Pancreas (tissue), 10 donors: ENCODE results near the gene FOXRED2. TPM values are rescaled to one million over a fixed set of nuclear protein-coding genes. Genes with fewer than 3 reads are reported as not detected.
"Not testable (repeated sequence)": the region's sequence is repeated elsewhere in the genome, so short reads cannot be mapped to it uniquely, and the experiment has no call there.

ENCODE experiments used
- ATAC-seq, 4 donors: fragments of 200-7000 bp; cut with Tn5 transposase; one replicate each; pipeline versions ENCODE4 v1.8.0 to v1.9.1; 2020; ENCODE audit warnings: mild to moderate bottlenecking in 4 of 4, moderate library complexity in 4 of 4
- DNase-seq, 6 donors: peaks; one replicate each; pipeline ENCODE4 v3.0.0-alpha.2; 2020
- FAIRE-seq: peaks from 2 replicates; lab custom pipeline; 2012; peaks lifted over from hg19 to GRCh38; lab: Jason Lieb, UNC
- H3K27ac ChIP-seq, 4 donors: fragments of 200-600 bp; sonication (generic); 1 replicate in 3 of 4; 2 replicates in 1 of 4; pipeline versions ENCODE4 v1.5.0 to v1.8.0; 2020
- H3K27me3 ChIP-seq, 4 donors: fragments of 200-600 bp; one replicate each; pipeline ENCODE4 v1.8.0; 2021
- H3K36me3 ChIP-seq, 3 donors: fragments of 200-600 bp; sonication (generic) in 1 of 3; one replicate each; pipeline versions ENCODE4 v1.5.0 to v1.8.0; 2020 to 2021
- H3K4me1 ChIP-seq, 3 donors: fragments of 200-600 bp; one replicate each; pipeline ENCODE4 v1.8.0; 2021
- H3K4me3 ChIP-seq, 4 donors: fragments of 200-600 bp; sonication (generic) in 2 of 4; one replicate each; pipeline versions ENCODE4 v1.5.0 to v1.8.0; 2020 to 2021
- H3K9me3 ChIP-seq, 4 donors: fragments of 200-600 bp; one replicate each; pipeline ENCODE4 v1.8.0; 2021
- WGBS, 2 donors: extraction: QIAGEN DNeasy Blood & Tissue Kit; methylation state at CpG; one replicate each; pipeline ENCODE4 v1.1.7; 2013; 5-methylcytosine and 5-hydroxymethylcytosine counted together
- intact Hi-C, 3 donors: fragments of 100-400 bp; cut with DNase I; formaldehyde crosslinking; loops; one replicate each; pipeline versions ENCODE4 v1.11.1 to v1.14.2; 2022
- polyA plus RNA-seq, 2 donors: library from polyadenylated mRNA; stranded (reverse); fragments of 200-250 nt; gene quantifications; one replicate each; pipeline ENCODE4 v1.2.3, GENCODE V29; 2013
- total RNA-seq, 6 donors: library from RNA; stranded (reverse); fragmentation: NEBNext Ultra II Directional in 4 of 6; extraction: Animal tissue kit (Norgen Biotek cat#: 25700) in 4 of 6; gene quantifications; one replicate each; pipeline versions ENCODE4 v1.2.1 to v1.2.4, GENCODE V29; 2021 to 2023
- TF ChIP-seq, protein P1 (sequence below), 4 donors: fragments of 200-600 bp; sonication (generic) in 3 of 4; IDR thresholded peaks; one replicate each; pipeline versions ENCODE4 v1.5.0 to v1.8.0; 2021; ENCODE audit warnings: antibody characterized with exemption in 4 of 4
- donor health status: healthy with polysubstance abuse.
- donor health status: DM: no; HTN: no; CAD: no; lungs with moderate emphysema.
- donor health status: DM: no; HTN: no; CAD: no.
- donor health status: control.
- donor health status: control.
- donor health status: Bipolar disorder and iron deficiency.
- donor health status: DM: yes; HTN: yes; CAD: no.
- donor health status: DM: no; HTN: no; CAD: no.
- donor health status: DM: no; HTN: no; CAD: no.
- donor health status: DM: yes; HTN: yes; CAD: no.

FOXRED2 gene
- total and polyA plus RNA-seq, 8 donors: 2.0 to 6.0 (median 4.7) TPM

DNA sequence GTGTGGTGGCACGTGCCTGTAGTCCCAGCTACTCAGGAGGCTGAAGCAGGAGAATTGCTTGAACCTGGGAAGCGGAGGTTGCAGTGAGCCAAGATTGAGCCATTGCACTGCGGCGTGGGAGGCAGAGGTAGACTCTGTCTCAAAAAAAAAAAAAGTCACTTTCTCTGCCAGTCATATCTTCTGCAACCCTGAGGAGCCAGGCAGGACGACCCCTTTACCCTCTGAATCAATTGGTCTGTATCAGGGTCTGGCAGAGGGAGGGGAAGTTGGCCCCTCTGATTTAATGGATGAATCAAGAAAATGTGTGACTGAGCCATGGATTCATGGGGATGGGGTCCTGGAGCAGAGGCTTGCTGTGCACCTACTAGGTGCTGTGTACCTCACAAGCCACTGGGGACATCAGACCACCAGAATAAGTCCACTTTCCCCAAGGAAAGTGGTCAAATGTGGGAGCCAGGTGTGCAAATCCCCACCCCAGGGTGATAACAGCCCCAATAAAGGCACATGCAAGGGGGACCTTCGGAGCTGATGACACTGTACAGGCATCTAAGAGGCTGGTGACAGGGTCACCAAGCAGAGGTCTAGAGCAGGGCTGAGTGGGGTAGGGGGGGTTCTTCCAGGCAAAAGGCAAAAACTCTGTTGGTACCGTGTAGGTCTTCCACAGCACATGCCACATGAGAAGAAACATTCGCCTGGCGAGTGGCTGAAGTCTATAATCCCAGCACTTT is 54.4 kb downstream of the FOXRED2 start:
- peaks cover 20 to 63% (median 26%) of the 10 kb centered on the region in 3 donors for H3K4me1 ChIP-seq
- H3K27ac ChIP-seq: peak overlapping the region; percentile 73 to 98 (median 84)
- DNase-seq (no peak), FAIRE-seq (no peak), ATAC-seq (no peak)
- intact Hi-C loops: loop anchor here in 1 of 3 donors (10.0 kb wide), 1 partner anchor 48 kb away; no protein-coding TSS in a partner anchor
- 56 to 59% methylated on average over 9 of the region's 9 CpGs for WGBS, 2 donors
- no peaks in the 10 kb centered on the region for H3K36me3 ChIP-seq
- no peaks in the 10 kb centered on the region for H3K27me3 ChIP-seq
- H3K4me3 ChIP-seq: no peak overlapping the region
- no peaks in the 10 kb centered on the region for H3K9me3 ChIP-seq
- TF ChIP-seq, protein P1, sequence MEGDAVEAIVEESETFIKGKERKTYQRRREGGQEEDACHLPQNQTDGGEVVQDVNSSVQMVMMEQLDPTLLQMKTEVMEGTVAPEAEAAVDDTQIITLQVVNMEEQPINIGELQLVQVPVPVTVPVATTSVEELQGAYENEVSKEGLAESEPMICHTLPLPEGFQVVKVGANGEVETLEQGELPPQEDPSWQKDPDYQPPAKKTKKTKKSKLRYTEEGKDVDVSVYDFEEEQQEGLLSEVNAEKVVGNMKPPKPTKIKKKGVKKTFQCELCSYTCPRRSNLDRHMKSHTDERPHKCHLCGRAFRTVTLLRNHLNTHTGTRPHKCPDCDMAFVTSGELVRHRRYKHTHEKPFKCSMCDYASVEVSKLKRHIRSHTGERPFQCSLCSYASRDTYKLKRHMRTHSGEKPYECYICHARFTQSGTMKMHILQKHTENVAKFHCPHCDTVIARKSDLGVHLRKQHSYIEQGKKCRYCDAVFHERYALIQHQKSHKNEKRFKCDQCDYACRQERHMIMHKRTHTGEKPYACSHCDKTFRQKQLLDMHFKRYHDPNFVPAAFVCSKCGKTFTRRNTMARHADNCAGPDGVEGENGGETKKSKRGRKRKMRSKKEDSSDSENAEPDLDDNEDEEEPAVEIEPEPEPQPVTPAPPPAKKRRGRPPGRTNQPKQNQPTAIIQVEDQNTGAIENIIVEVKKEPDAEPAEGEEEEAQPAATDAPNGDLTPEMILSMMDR (IDR thresholded peaks at IDR 0.05): no peak

DNA sequence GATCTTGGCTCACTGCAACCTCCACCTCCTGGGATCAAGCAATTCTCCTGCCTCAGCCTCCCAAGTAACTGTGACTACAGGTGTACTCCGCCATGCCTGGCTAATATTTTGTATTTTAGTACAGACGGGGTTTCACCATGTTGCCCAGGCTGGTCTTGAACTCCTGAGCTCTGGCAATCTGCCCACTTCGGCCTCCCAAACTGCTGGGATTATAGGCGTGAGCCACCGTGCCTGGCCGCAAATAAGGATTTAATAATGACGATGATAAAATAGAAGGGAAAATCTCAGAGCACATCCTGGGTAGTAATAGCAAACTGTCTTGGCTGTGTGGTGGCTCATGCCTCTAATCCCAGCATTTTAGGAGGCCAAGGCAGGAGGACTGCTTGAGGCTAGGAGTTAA is 55.9 kb downstream of the FOXRED2 start:
- Histone ChIP-seq H3K27ac (peak overlapping the region; percentile 57 to 98 (median 83)), H3K4me1 (peaks cover 20 to 60% (median 26%) of the 10 kb centered on the region in 3 donors)
- not testable (repeated sequence) for FAIRE-seq, ATAC-seq, H3K36me3 ChIP-seq, H3K9me3 ChIP-seq, H3K27me3 ChIP-seq, H3K4me3 ChIP-seq
- peak in 2 of 6 donors; percentile 53 to 67 for DNase-seq
- WGBS, 2 donors: 81 to 83% methylated on average over 7 of the region's 7 CpGs
- intact Hi-C loops: loop anchor here in 1 of 3 donors (10.0 kb wide), 1 partner anchor 46 kb away; no protein-coding TSS in a partner anchor

DNA sequence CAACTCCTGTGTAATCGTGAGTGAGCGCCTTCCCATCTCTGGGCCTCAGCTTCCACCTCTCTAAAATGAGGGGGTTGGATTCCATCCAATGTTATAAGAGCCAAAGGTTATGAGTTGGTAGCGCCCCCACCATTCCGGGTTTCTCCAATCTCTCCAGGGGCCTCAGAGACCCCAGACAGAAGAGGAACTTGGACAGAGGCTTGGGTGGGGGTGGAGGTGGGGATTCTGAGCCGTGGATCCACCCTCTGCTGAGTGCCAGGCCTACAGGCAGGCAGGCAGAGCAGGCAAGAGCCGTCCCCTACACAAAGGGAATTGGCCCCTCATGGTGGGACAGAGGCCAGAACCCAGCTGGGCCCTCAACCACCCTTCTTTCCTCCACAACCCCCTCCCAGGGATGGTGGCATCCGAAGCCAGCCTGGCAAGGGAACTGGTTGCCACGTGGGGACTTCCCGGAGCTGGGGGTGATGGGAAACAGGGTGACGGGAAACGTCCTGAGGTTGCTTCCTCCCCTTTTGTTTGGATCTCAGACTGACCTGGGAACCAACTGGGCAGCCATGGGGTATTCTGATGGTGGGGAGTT is 57.2 kb downstream of the FOXRED2 start:
- Histone ChIP-seq H3K9me3 (no peaks in the 10 kb centered on the region), H3K36me3 (no peaks in the 10 kb centered on the region), H3K4me1 (peaks cover 15 to 52% (median 17%) of the 10 kb centered on the region in 3 donors), H3K27me3 (no peaks in the 10 kb centered on the region), H3K4me3 (no peak overlapping the region), H3K27ac (peak overlapping the region in 2 of 4 donors; percentile 35 to 53)
- TF ChIP-seq, protein P1 (IDR thresholded peaks at IDR 0.05): no peak
- ATAC-seq (no peak), DNase-seq (peak in 1 of 6 donors; percentile 52), FAIRE-seq (no peak)
- intact Hi-C loops: loop anchor here in 2 of 3 donors (10.0 kb wide), 2 partner anchors 45 to 55 kb away; no protein-coding TSS in a partner anchor
- 64 to 66% methylated on average over 11 of the region's 11 CpGs for WGBS, 2 donors

DNA sequence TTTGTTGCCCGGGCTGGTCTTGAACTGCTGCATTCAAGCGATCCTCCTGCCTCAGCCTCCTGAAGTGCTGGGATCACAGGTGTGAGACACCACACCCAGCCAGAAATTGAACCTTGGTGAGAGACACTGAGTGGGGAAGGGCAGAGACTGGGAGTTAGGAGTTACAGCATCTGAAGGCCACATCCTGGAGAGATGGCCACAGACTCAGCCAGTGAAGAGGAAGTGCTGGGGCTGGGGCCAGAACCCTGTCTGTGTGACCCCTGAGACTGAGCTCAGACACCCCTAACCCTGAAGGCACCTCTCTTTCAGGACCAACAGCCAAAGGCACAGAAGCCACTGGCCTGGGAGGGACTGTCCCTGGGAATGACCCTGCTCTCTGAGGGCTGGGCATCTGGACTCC is 59.2 kb downstream of the FOXRED2 start:
- H3K4me1 ChIP-seq: peaks cover 14 to 39% (median 15%) of the 10 kb centered on the region in 3 donors
- DNase-seq (no peak), FAIRE-seq (no peak), ATAC-seq (no peak)
- H3K36me3 ChIP-seq: no peaks in the 10 kb centered on the region
- no peaks in the 10 kb centered on the region for H3K27me3 ChIP-seq
- TF ChIP-seq, protein P1 (IDR thresholded peaks at IDR 0.05): no peak
- 95% methylated on average over 2 of the region's 2 CpGs for WGBS, 2 donors
- H3K9me3 ChIP-seq: no peaks in the 10 kb centered on the region
- no peak overlapping the region for H3K27ac ChIP-seq
- intact Hi-C loops: loop anchor here in 1 of 3 donors (10.0 kb wide), 1 partner anchor 53 kb away; no protein-coding TSS in a partner anchor
- H3K4me3 ChIP-seq: no peak overlapping the region

DNA sequence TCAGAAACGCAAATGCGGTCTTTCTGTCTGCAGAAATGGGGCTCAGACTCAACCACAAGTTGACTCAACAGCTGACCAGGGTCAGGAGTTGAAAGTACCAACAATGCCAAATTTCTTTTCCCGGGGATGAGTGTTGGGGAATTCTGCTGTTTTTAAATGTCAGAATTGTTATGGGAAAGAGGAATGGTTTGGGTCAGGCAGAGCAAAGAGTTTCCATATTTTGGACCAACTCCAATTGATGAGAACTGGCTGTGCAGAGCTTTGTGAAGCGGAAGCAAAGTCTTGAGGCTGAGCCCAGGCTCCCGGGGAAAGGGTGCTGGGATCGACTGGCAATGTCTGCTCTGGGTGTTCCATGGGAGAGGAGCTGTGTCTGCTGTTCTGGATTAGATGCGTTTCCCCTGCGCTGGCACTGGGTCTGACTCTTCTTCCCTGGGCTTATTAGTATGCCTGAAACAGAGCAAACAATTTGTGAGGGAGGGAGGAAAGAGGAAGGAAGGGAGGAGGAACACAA is 61.6 kb downstream of the FOXRED2 start:
- no peaks in the 10 kb centered on the region for H3K9me3 ChIP-seq
- 81 to 84% methylated on average over 8 of the region's 8 CpGs for whole genome bisulfite sequencing, 2 donors
- TF ChIP-seq, protein P1 (IDR thresholded peaks at IDR 0.05): no peak
- H3K27me3 ChIP-seq: no peaks in the 10 kb centered on the region
- no peak overlapping the region for H3K4me3 ChIP-seq
- H3K4me1 ChIP-seq: peaks cover 0 to 31% (median 3%) of the 10 kb centered on the region in 3 donors
- ATAC-seq (peak in 2 of 4 donors; percentile 2 to 13), DNase-seq (no peak), FAIRE-seq (no peak)
- intact Hi-C loops: loop anchor here in 1 of 3 donors (10.0 kb wide), 1 partner anchor 50 kb away; no protein-coding TSS in a partner anchor
- H3K27ac ChIP-seq: no peak overlapping the region
- no peaks in the 10 kb centered on the region for H3K36me3 ChIP-seq
